Measurements from ENCODE around the gene BCKDK.

BCKDK gene

GRCh38 chr16:31084584-31085302 is 23.4 kb upstream of the BCKDK start:
- no peak for DNase-seq (ENCODE audit: low read depth)
- H3K4me3 ChIP-seq (ENCODE audit: low read depth, low read length) = no peak overlapping the region
- TF ChIP-seq CTCF (IDR thresholded peaks at IDR 0.05; ENCODE audit: insufficient read depth, low read depth, low read length, missing control alignments) = no peak

- no peak for DNase-seq (ENCODE audit: low read depth)
- no peak overlapping the region for H3K4me3 ChIP-seq (ENCODE audit: low read depth, low read length)
- no peak for TF ChIP-seq CTCF (IDR thresholded peaks at IDR 0.05; ENCODE audit: insufficient read depth, low read depth, low read length, missing control alignments)
Observed at GRCh38 chr16:31085411-31085810, 22.8 kb upstream of the BCKDK start.

- H3K4me3 ChIP-seq (ENCODE audit: low read depth, low read length) = no peak overlapping the region
- DNase-seq (ENCODE audit: low read depth) = no peak
- TF ChIP-seq CTCF (IDR thresholded peaks at IDR 0.05; ENCODE audit: insufficient read depth, low read depth, low read length, missing control alignments) = no peak
Observed at GRCh38 chr16:31085873-31086628, 22.1 kb upstream of the BCKDK start.

- TF ChIP-seq CTCF (IDR thresholded peaks at IDR 0.05; ENCODE audit: insufficient read depth, low read depth, low read length, missing control alignments) = no peak
- no peak for DNase-seq (ENCODE audit: low read depth)
- H3K4me3 ChIP-seq (ENCODE audit: low read depth, low read length) = no peak overlapping the region
Observed at GRCh38 chr16:31086629-31086906, 21.6 kb upstream of the BCKDK start.

- no peak for DNase-seq (ENCODE audit: low read depth)
- TF ChIP-seq CTCF (IDR thresholded peaks at IDR 0.05; ENCODE audit: insufficient read depth, low read depth, low read length, missing control alignments) = no peak
- no peak overlapping the region for H3K4me3 ChIP-seq (ENCODE audit: low read depth, low read length)
Observed at GRCh38 chr16:31087481-31087880, 20.7 kb upstream of the BCKDK start.

GRCh38 chr16:31087971-31088370 is 20.2 kb upstream of the BCKDK start:
- H3K4me3 ChIP-seq (ENCODE audit: low read depth, low read length) = no peak overlapping the region
- no peak for DNase-seq (ENCODE audit: low read depth)
- no peak for TF ChIP-seq CTCF (IDR thresholded peaks at IDR 0.05; ENCODE audit: insufficient read depth, low read depth, low read length, missing control alignments)

Measured in GM12865 (cell line).